Fibroblast of lung (primary cell): Measurements from ENCODE around the gene DPP4. TPM values are rescaled to one million over a fixed set of nuclear protein-coding genes. Genes with fewer than 3 reads are reported as not detected.

Source experiments
- DNase-seq, 2 donors: peaks; one replicate each; pipeline versions ENCODE4 v3.0.0 to v3.0.0-alpha.2; 2010; ENCODE audit warnings: low read depth in 2 of 2
- H2AFZ ChIP-seq: 2 replicates; pipeline ENCODE4 v1.5.1; 2012; ENCODE audit warnings: low read length, control low read depth, inconsistent platforms
- H3K27ac ChIP-seq: 2 replicates; pipeline ENCODE4 v1.5.1; 2011; ENCODE audit warnings: low read length, control low read depth; ENCODE audit not compliant: insufficient read depth
- H3K27me3 ChIP-seq: 2 replicates; pipeline ENCODE4 v1.5.1; 2011; ENCODE audit warnings: mild to moderate bottlenecking, low read length; ENCODE audit not compliant: control insufficient read depth, insufficient read depth
- H3K36me3 ChIP-seq: 2 replicates; pipeline ENCODE4 v1.5.1; 2011; ENCODE audit warnings: low read length; ENCODE audit not compliant: control insufficient read depth, insufficient read depth
- H3K4me1 ChIP-seq: 2 replicates; pipeline ENCODE4 v1.5.1; 2011; ENCODE audit warnings: low read length; ENCODE audit not compliant: control insufficient read depth, insufficient read depth; ENCODE audit errors: extremely low read depth
- H3K4me2 ChIP-seq: 2 replicates; pipeline ENCODE4 v1.5.1; 2011; ENCODE audit warnings: low read length, control low read depth; ENCODE audit not compliant: insufficient read depth; ENCODE audit errors: extremely low read depth
- H3K4me3 ChIP-seq, 4 experiments: fragments of 200-600 bp in 1 of 4; sonication (generic) in 1 of 4; replicated peaks in 1 of 4; 2 replicates each; pipeline ENCODE4 v1.5.1; 2011 to 2016; ENCODE audit warnings: low read length in 4 of 4, low read depth in 3 of 4, mild to moderate bottlenecking in 3 of 4, control low read depth in 2 of 4, inconsistent platforms in 1 of 4, mixed read lengths in 1 of 4; ENCODE audit not compliant: insufficient read depth in 1 of 4; ENCODE audit errors: control extremely low read depth in 1 of 4
- H3K79me2 ChIP-seq: 2 replicates; pipeline ENCODE4 v1.5.1; 2012; ENCODE audit warnings: mild to moderate bottlenecking, low read length, inconsistent platforms; ENCODE audit not compliant: control insufficient read depth, insufficient read depth
- H3K9ac ChIP-seq: 2 replicates; pipeline ENCODE4 v1.5.1; 2011; ENCODE audit warnings: mild to moderate bottlenecking, low read length, control low read depth; ENCODE audit not compliant: insufficient read depth
- H3K9me3 ChIP-seq: 2 replicates; pipeline ENCODE4 v1.5.1; 2012; ENCODE audit warnings: low read depth, low read length; ENCODE audit not compliant: control insufficient read depth, insufficient read depth
- H4K20me1 ChIP-seq: 2 replicates; pipeline ENCODE4 v1.5.1; 2011; ENCODE audit warnings: low read length; ENCODE audit not compliant: control insufficient read depth, insufficient read depth; ENCODE audit errors: extremely low read depth
- EZH2 ChIP-seq: IDR thresholded peaks from 2 replicates; pipeline ENCODE4 v1.5.1; 2012; ENCODE audit warnings: low read length, control low read depth, mild to moderate bottlenecking; ENCODE audit errors: missing control alignments
- polyA plus RNA-seq, 2 donors: library from polyadenylated mRNA; depleted of rRNA in 1 of 2; stranded (reverse) in 1 of 2; unstranded in 1 of 2; fragments of >200 nt; gene quantifications; 2 replicates each; pipeline ENCODE4 v1.2.1, GENCODE V29; 2011 to 2012; ENCODE audit warnings: missing spikeins in 1 of 2
- total RNA-seq: library from RNA; depleted of rRNA; stranded (reverse); fragments of >200 nt; gene quantifications from 2 replicates; pipeline ENCODE4 v1.2.1, GENCODE V29; 2014
- TF ChIP-seq, protein P1 (sequence below), 2 donors: IDR thresholded peaks in 1 of 2; conservative IDR thresholded peaks in 1 of 2; 1 replicate in 1 of 2; 2 replicates in 1 of 2; pipeline ENCODE4 v1.5.1; 2011 to 2012; ENCODE audit warnings: low read length in 2 of 2, control low read depth in 1 of 2, inconsistent platforms in 1 of 2, low read depth in 1 of 2, mild to moderate bottlenecking in 1 of 2

DPP4 gene
- total and polyA plus RNA-seq, 2 donors (not counting 1 experiment from before 2014, with no cell fraction given) = 58.1 to 297 TPM

DNA sequence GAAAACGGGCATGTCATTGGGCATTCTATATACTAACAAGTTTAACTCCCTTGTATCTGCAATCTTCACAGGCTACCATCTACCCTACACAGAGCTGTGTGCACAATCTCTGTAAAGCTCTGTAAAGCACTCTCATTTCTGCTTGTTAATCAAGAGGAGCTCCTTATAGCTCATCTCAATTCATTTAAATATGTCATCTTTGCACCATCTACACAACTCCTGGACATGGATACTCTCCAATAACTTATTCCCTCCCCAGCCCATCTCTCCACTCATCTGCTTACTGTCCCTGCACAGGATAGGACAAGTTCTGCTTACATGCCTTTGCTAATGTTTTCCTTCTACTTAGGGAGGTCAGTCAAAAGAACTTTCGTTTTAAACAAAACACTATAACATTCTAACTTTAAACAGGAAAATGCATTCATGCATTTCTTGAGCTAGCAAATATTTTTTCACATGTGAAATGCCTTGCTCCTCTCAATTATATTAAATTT lies 61.4 kb downstream of the DPP4 start:
- TF ChIP-seq, protein P1, sequence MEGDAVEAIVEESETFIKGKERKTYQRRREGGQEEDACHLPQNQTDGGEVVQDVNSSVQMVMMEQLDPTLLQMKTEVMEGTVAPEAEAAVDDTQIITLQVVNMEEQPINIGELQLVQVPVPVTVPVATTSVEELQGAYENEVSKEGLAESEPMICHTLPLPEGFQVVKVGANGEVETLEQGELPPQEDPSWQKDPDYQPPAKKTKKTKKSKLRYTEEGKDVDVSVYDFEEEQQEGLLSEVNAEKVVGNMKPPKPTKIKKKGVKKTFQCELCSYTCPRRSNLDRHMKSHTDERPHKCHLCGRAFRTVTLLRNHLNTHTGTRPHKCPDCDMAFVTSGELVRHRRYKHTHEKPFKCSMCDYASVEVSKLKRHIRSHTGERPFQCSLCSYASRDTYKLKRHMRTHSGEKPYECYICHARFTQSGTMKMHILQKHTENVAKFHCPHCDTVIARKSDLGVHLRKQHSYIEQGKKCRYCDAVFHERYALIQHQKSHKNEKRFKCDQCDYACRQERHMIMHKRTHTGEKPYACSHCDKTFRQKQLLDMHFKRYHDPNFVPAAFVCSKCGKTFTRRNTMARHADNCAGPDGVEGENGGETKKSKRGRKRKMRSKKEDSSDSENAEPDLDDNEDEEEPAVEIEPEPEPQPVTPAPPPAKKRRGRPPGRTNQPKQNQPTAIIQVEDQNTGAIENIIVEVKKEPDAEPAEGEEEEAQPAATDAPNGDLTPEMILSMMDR (conservative IDR thresholded peaks at IDR 0.05 in 1 of 2, IDR thresholded peaks at IDR 0.05 in 1 of 2; ENCODE audit: low read depth in 1 of 2, low read length in 2 of 2) = no peak
- no peak for TF ChIP-seq EZH2
- H3K4me1 ChIP-seq = no peaks in the 10 kb centered on the region
- H3K79me2 ChIP-seq = no peaks in the 10 kb centered on the region
- no peak for DNase-seq
- no peak overlapping the region for H3K4me3 ChIP-seq
- H3K9me3 ChIP-seq = no peaks in the 10 kb centered on the region
- H3K27ac ChIP-seq = no peak overlapping the region
- H3K9ac ChIP-seq = no peak overlapping the region
- H3K36me3 ChIP-seq = no peaks in the 10 kb centered on the region
- no peaks in the 10 kb centered on the region for H3K27me3 ChIP-seq
- H2AFZ ChIP-seq = no peak overlapping the region
- no peak overlapping the region for H3K4me2 ChIP-seq
- H4K20me1 ChIP-seq = no peaks in the 10 kb centered on the region

- H3K4me3 ChIP-seq = no peak overlapping the region
- no peaks in the 10 kb centered on the region for H3K79me2 ChIP-seq
- no peaks in the 10 kb centered on the region for H3K4me1 ChIP-seq
- DNase-seq = no peak
- no peak for TF ChIP-seq EZH2
- TF ChIP-seq, protein P1 (conservative IDR thresholded peaks at IDR 0.05 in 1 of 2, IDR thresholded peaks at IDR 0.05 in 1 of 2; ENCODE audit: low read depth in 1 of 2, low read length in 2 of 2) = no peak
- no peak overlapping the region for H3K4me2 ChIP-seq
- H2AFZ ChIP-seq = no peak overlapping the region
- no peaks in the 10 kb centered on the region for H3K27me3 ChIP-seq
- no peaks in the 10 kb centered on the region for H3K36me3 ChIP-seq
- H3K27ac ChIP-seq = no peak overlapping the region
- no peaks in the 10 kb centered on the region for H4K20me1 ChIP-seq
- no peaks in the 10 kb centered on the region for H3K9me3 ChIP-seq
- no peak overlapping the region for H3K9ac ChIP-seq
Observed at GRCh38 chr2:162011706-162012564, 62.1 kb downstream of the DPP4 start.

GRCh38 chr2:162009543-162009942 lies 64.5 kb downstream of the DPP4 start:
- Histone ChIP-seq H3K4me3 (no peak overlapping the region), H3K36me3 (no peaks in the 10 kb centered on the region), H3K79me2 (no peaks in the 10 kb centered on the region), H3K27me3 (no peaks in the 10 kb centered on the region), H3K4me1 (no peaks in the 10 kb centered on the region), H3K9me3 (no peaks in the 10 kb centered on the region), H2AFZ (no peak overlapping the region), H3K27ac (no peak overlapping the region), H3K9ac (no peak overlapping the region), H3K4me2 (no peak overlapping the region), H4K20me1 (no peaks in the 10 kb centered on the region)
- no peak for DNase-seq
- TF ChIP-seq EZH2 = no peak
- TF ChIP-seq, protein P1 (conservative IDR thresholded peaks at IDR 0.05 in 1 of 2, IDR thresholded peaks at IDR 0.05 in 1 of 2; ENCODE audit: low read depth in 1 of 2, low read length in 2 of 2) = no peak
